Smooth muscle cell (in vitro differentiated cells): ENCODE data around the gene RABGGTA. TPM values are rescaled to one million over a fixed set of nuclear protein-coding genes. Genes with fewer than 3 reads are reported as not detected.

Source experiments
- DNase-seq: peaks from one replicate; lab custom pipeline; 2025; ENCODE audit not compliant: unreplicated experiment; lab: John Stamatoyannopoulos, UW
- H2AFZ ChIP-seq: fragments of 200-600 bp; sonication (generic); 2 replicates; pipeline ENCODE4 v1.6.0; 2016; ENCODE audit warnings: antibody characterized with exemption, low read depth, mild to moderate bottlenecking
- H3F3A ChIP-seq: fragments of 200-600 bp; sonication (generic); 2 replicates; pipeline ENCODE4 v1.6.0; 2017; ENCODE audit warnings: antibody characterized with exemption, low read depth
- H3K27ac ChIP-seq: fragments of 200-600 bp; sonication (generic); 2 replicates; pipeline ENCODE4 v1.5.1; 2016; ENCODE audit warnings: low read depth, mild to moderate bottlenecking
- H3K27me3 ChIP-seq: fragments of 200-600 bp; sonication (generic); 2 replicates; pipeline ENCODE4 v1.6.1; 2016; ENCODE audit warnings: low read depth, mild to moderate bottlenecking
- H3K36me3 ChIP-seq: fragments of 200-600 bp; sonication (generic); 2 replicates; pipeline ENCODE4 v1.5.1; 2016; ENCODE audit warnings: low read depth
- H3K4me1 ChIP-seq: fragments of 200-600 bp; sonication (generic); 2 replicates; pipeline ENCODE4 v1.5.1; 2016; ENCODE audit warnings: low read depth
- H3K4me2 ChIP-seq: fragments of 200-600 bp; sonication (generic); 2 replicates; pipeline ENCODE4 v1.6.0; 2016; ENCODE audit warnings: mild to moderate bottlenecking
- H3K4me3 ChIP-seq: fragments of 200-600 bp; sonication (generic); 2 replicates; pipeline ENCODE4 v1.5.1; 2016; ENCODE audit warnings: mild to moderate bottlenecking
- H3K79me2 ChIP-seq: fragments of 200-600 bp; sonication (generic); 2 replicates; pipeline ENCODE4 v1.6.0; 2016; ENCODE audit warnings: low read depth, mild to moderate bottlenecking
- H3K9ac ChIP-seq: fragments of 200-600 bp; sonication (generic); 2 replicates; pipeline ENCODE4 v1.6.0; 2016; ENCODE audit warnings: low read depth
- H3K9me3 ChIP-seq: fragments of 200-600 bp; sonication (generic); replicated peaks from 2 replicates; pipeline ENCODE4 v1.5.1; 2016; ENCODE audit warnings: low read depth
- H4K20me1 ChIP-seq: fragments of 200-600 bp; sonication (generic); 2 replicates; pipeline ENCODE4 v1.6.0; 2016; ENCODE audit warnings: low read depth
- WGBS: methylation state at CpG from one replicate; pipeline ENCODE4 v1.1.7; 2016; ENCODE audit warnings: low lambda C conversion rate; 5-methylcytosine and 5-hydroxymethylcytosine counted together
- polyA plus RNA-seq: library from polyadenylated mRNA; unstranded; fragments of >200 nt; fragmentation: Nextera tagmentation; extraction: Ambion mirVana; gene quantifications from 2 replicates; pipeline ENCODE4 v1.2.1, GENCODE V29; 2016
- total RNA-seq: library from RNA; depleted of rRNA; stranded (reverse); fragments of >200 nt; gene quantifications from 2 replicates; pipeline ENCODE4 v1.2.3, GENCODE V29; 2014
- TF ChIP-seq, protein P1 (sequence below): fragments of 200-600 bp; sonication (generic); IDR thresholded peaks from 2 replicates; pipeline ENCODE4 v1.5.1; 2017; ENCODE audit warnings: borderline replicate concordance, mild to moderate bottlenecking, antibody characterized with exemption; ENCODE audit not compliant: insufficient read depth, poor library complexity, severe bottlenecking

RABGGTA gene
- total and polyA plus RNA-seq, 2 experiments from 2014 or later, result 18.5 to 33.4 TPM

DNA sequence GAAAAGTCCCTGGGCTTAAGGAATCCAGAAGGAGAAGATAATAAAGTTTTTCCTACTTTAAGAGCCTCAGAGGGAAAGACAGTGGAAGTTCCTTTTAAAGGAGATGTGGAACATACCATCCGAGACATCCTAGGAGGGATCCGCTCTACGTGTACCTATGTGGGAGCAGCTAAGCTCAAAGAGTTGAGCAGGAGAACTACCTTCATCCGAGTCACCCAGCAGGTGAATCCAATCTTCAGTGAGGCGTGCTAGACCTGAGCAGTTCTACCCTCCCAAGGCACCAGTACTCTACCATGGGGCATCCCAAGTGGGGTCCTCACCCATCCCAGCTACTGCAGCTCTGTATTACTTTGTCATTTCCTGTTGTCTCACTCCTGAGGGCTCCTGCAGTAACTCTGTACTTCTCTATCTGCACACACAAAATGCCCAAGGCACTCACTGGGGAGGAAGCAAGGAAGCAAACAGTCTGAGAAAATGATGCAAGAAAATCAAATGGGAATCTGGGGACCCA lies 32.8 kb downstream of the RABGGTA start:
- peaks cover 52% of the 10 kb centered on the region for H3K79me2 ChIP-seq
- H3K4me2 ChIP-seq, result no peak overlapping the region
- H2AFZ ChIP-seq, result no peak overlapping the region
- H3K27ac ChIP-seq, result peak overlapping the region; percentile 7
- 98% methylated on average over 5 of the region's 5 CpGs for WGBS
- H3K4me3 ChIP-seq, result no peak overlapping the region
- H4K20me1 ChIP-seq, result peaks cover 24% of the 10 kb centered on the region
- DNase-seq, result no peak
- H3K36me3 ChIP-seq, result no peaks in the 10 kb centered on the region
- peaks cover 28% of the 10 kb centered on the region for H3F3A ChIP-seq
- TF ChIP-seq, protein P1, sequence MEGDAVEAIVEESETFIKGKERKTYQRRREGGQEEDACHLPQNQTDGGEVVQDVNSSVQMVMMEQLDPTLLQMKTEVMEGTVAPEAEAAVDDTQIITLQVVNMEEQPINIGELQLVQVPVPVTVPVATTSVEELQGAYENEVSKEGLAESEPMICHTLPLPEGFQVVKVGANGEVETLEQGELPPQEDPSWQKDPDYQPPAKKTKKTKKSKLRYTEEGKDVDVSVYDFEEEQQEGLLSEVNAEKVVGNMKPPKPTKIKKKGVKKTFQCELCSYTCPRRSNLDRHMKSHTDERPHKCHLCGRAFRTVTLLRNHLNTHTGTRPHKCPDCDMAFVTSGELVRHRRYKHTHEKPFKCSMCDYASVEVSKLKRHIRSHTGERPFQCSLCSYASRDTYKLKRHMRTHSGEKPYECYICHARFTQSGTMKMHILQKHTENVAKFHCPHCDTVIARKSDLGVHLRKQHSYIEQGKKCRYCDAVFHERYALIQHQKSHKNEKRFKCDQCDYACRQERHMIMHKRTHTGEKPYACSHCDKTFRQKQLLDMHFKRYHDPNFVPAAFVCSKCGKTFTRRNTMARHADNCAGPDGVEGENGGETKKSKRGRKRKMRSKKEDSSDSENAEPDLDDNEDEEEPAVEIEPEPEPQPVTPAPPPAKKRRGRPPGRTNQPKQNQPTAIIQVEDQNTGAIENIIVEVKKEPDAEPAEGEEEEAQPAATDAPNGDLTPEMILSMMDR, result no peak
- H3K9ac ChIP-seq, result no peak overlapping the region
- H3K9me3 ChIP-seq, result no peaks in the 10 kb centered on the region
- peaks cover 10% of the 10 kb centered on the region for H3K4me1 ChIP-seq
- no peaks in the 10 kb centered on the region for H3K27me3 ChIP-seq

DNA sequence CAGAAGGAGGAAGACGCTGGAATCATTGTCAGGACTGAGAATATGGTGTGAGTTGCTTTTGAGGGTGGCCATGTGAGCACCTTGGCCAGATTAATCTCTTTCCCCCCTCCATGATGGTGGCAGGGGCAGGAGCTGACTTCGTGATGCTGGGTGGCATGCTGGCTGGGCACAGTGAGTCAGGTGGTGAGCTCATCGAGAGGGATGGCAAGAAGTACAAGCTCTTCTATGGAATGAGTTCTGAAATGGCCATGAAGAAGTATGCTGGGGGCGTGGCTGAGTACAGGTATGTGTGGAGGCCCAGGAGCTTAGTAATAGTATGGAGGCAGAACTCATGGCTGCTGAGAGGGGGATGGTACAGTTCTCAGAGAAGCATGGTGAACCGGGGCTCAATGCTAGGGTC lies 33.3 kb downstream of the RABGGTA start:
- no peak for DNase-seq
- WGBS, result 93% methylated on average over 5 of the region's 5 CpGs
- peaks cover 55% of the 10 kb centered on the region for H3K79me2 ChIP-seq

DNA sequence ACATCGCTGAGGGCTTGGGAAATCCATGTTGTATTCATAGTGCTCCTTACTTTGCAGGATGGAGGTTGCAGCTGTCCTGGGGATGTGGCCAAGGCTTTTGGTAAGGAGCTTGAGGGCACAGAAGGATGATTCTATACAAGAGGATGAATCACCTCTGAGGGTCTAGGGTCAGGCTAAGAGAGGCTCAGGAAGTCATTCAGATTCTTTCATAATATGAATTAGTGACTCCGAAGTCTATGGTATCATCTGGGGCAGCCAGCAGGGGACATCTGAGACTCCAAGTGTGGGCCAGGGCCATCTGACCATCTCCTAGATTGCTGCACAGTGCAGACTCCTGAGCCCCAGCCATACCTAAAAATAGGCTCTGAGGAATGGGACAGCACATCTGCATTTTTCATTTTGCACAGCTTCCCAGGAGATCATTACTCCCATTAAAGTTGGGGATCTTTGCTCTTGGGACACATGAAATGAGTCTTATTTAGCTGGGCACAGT lies 33.9 kb downstream of the RABGGTA start:
- H3K9ac ChIP-seq, result no peak overlapping the region
- TF ChIP-seq, protein P1, result no peak
- no peak for DNase-seq
- H2AFZ ChIP-seq, result no peak overlapping the region
- 100% methylated on average over 2 of the region's 2 CpGs for WGBS
- H4K20me1 ChIP-seq, result peaks cover 24% of the 10 kb centered on the region
- peaks cover 55% of the 10 kb centered on the region for H3K79me2 ChIP-seq
- no peaks in the 10 kb centered on the region for H3K9me3 ChIP-seq
- H3K4me1 ChIP-seq, result peaks cover 14% of the 10 kb centered on the region
- H3K36me3 ChIP-seq, result no peaks in the 10 kb centered on the region
- H3K4me3 ChIP-seq, result no peak overlapping the region
- H3K27ac ChIP-seq, result peak overlapping the region; percentile 7
- no peak overlapping the region for H3K4me2 ChIP-seq
- H3K27me3 ChIP-seq, result no peaks in the 10 kb centered on the region
- peaks cover 28% of the 10 kb centered on the region for H3F3A ChIP-seq

More for the DNA sequence above, 33.3 kb downstream of the RABGGTA start:
- Histone ChIP-seq H3K9me3 (no peaks in the 10 kb centered on the region), H3F3A (peaks cover 28% of the 10 kb centered on the region), H3K27me3 (no peaks in the 10 kb centered on the region), H3K4me1 (peaks cover 14% of the 10 kb centered on the region), H4K20me1 (peaks cover 24% of the 10 kb centered on the region), H3K4me3 (no peak overlapping the region), H3K9ac (no peak overlapping the region), H3K36me3 (no peaks in the 10 kb centered on the region), H3K27ac (peak overlapping the region; percentile 7), H2AFZ (no peak overlapping the region), H3K4me2 (no peak overlapping the region)
- TF ChIP-seq, protein P1, result no peak
